RWPE1 (cell line): ENCODE data around the gene THRB.

Experiments used
- CTCF ChIA-PET: fragments of 350-600 bp; sonication (Branson Sonifier 250); formaldehyde crosslinking; extraction: SDS; loops from one replicate; lab custom pipeline; 2021; lab: Yijun Ruan, JAX
- POLR2A ChIA-PET: fragments of 400-600 bp; formaldehyde crosslinking; extraction: SDS; loops from one replicate; lab custom pipeline; 2020; ENCODE audit warnings: antibody characterized with exemption; ENCODE audit not compliant: low non-redundant PET; lab: Yijun Ruan, JAX
- DNase-seq: peaks from one replicate; pipeline ENCODE4 v3.0.0; 2012; ENCODE audit warnings: low spot score
- H3K27ac ChIP-seq: fragments of 450-650 bp; 2 replicates; pipeline ENCODE4 v1.5.1; 2017
- TF ChIP-seq, protein P1 (sequence below): fragments of 450-650 bp; conservative IDR thresholded peaks from 2 replicates; pipeline ENCODE4 v1.5.1; 2017; ENCODE audit warnings: low read depth, mild to moderate bottlenecking

The THRB gene

DNA sequence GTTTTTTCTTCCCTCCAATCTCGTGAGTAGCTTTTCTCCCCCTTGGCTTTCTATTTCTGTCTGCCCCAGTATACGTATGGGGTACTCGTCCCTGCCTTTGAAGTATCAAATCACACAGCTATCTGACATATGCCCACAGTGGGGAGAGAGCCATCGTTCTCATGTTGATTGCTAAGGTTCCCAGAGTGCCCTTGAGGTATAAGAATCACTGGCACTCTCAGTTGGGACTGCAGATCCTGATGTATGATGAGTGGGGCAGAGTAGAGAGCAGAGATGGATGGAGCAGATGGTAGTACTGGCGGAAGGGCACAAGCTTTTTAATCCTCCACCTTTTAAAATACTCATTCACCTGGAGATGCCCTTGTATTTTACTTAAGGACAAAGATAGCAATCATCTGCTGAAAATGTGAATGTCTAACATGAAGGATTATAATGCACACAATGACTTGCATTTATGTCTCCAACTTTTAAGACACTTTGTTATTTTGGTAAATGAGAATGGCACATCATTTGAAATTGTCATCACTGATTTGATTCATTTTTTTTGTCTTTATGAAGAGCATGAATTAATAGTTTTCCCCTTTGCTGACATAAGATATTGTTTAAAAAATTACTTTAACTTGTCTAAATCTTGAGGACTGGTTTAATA lies 310.0 kb downstream of the THRB start:
- ChIA-PET CTCF (interaction anchor here (0.6 kb wide), 1 partner anchor 166 kb away, joined by 3 read pairs; no protein-coding TSS in a partner anchor), POLR2A (no interaction called here)
- TF ChIP-seq, protein P1, sequence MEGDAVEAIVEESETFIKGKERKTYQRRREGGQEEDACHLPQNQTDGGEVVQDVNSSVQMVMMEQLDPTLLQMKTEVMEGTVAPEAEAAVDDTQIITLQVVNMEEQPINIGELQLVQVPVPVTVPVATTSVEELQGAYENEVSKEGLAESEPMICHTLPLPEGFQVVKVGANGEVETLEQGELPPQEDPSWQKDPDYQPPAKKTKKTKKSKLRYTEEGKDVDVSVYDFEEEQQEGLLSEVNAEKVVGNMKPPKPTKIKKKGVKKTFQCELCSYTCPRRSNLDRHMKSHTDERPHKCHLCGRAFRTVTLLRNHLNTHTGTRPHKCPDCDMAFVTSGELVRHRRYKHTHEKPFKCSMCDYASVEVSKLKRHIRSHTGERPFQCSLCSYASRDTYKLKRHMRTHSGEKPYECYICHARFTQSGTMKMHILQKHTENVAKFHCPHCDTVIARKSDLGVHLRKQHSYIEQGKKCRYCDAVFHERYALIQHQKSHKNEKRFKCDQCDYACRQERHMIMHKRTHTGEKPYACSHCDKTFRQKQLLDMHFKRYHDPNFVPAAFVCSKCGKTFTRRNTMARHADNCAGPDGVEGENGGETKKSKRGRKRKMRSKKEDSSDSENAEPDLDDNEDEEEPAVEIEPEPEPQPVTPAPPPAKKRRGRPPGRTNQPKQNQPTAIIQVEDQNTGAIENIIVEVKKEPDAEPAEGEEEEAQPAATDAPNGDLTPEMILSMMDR: no peak
- no peak overlapping the region for H3K27ac ChIP-seq
- no peak for DNase-seq

GRCh38 chr3:24182756-24183155 lies 311.9 kb downstream of the THRB start:
- no peak overlapping the region for H3K27ac ChIP-seq
- DNase-seq: no peak
- CTCF ChIA-PET: no interaction called here
- POLR2A ChIA-PET: no interaction called here
- TF ChIP-seq, protein P1: no peak

DNA sequence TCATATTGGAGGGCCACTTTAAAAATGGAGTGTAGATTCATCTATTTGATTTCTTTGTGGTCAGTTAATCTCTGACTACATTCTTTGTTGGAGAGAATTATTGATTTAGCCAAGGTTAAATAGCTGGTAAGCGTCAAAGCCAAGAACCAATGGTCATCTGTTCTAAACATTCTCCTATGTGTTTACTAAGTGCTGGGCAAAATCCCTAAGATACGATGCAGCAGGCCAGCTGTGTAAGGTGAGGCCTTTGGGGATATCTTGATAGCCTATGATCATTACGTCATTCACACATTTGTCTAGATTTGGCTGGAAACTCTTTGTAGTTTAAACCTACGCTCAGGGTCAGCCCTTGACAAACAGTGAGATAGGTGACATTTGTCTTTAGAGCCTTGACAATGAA lies 313.4 kb downstream of the THRB start:
- TF ChIP-seq, protein P1: no peak
- DNase-seq: no peak
- H3K27ac ChIP-seq: no peak overlapping the region
- ChIA-PET CTCF (no interaction called here), POLR2A (no interaction called here)

GRCh38 chr3:24180616-24181015 lies 314.0 kb downstream of the THRB start:
- CTCF ChIA-PET: interaction anchor here (0.6 kb wide), 1 partner anchor 474 kb away, joined by 5 read pairs; no protein-coding TSS in a partner anchor
- POLR2A ChIA-PET: no interaction called here
- TF ChIP-seq, protein P1: no peak
- no peak overlapping the region for H3K27ac ChIP-seq
- no peak for DNase-seq

- no peak overlapping the region for H3K27ac ChIP-seq
- TF ChIP-seq, protein P1: no peak
- DNase-seq: no peak
- ChIA-PET POLR2A (no interaction called here), CTCF (no interaction called here)
Observed at GRCh38 chr3:24177201-24177600, 317.4 kb downstream of the THRB start.

GRCh38 chr3:24174614-24175013 lies 320.0 kb downstream of the THRB start:
- no peak for DNase-seq
- ChIA-PET CTCF (no interaction called here), POLR2A (no interaction called here)
- TF ChIP-seq, protein P1: no peak
- H3K27ac ChIP-seq: no peak overlapping the region
